OCI-LY7 (cell line): ENCODE measurements around the gene ACKR4.

Source experiments
- EZH2phosphoT487 ChIP-seq: fragments of 200-600 bp; sonication (generic); IDR thresholded peaks from 2 replicates; pipeline ENCODE4 v1.6.1; 2018; ENCODE audit warnings: low read depth, borderline replicate concordance, mild to moderate bottlenecking, mixed run types, antibody characterized with exemption, low read length, moderate library complexity, mixed read lengths
- TF ChIP-seq, protein P1 (sequence below): fragments of 200-600 bp; sonication (generic); conservative IDR thresholded peaks from 2 replicates; pipeline ENCODE4 v1.5.1; 2014; ENCODE audit warnings: mild to moderate bottlenecking, antibody characterized with exemption, low read length, moderate library complexity, mixed read lengths

DNA sequence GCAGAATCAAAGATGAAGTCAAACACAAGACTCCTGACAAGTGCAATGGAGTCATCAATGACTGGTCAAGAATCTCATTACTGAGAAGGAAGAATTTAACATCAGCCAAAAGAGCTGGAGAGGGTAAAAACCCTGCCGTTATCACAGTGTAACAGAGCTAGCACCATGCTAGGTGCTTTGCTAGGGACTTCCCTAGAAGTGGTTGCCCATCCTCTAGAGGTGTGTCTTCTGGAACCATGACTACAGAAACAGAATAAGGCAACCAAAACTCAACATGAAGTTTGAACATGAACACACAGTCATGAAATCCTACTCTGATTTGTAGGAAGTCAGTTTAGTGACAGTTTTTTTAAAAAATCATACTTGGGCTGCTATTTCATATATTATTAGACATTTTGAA, 53.1 kb downstream of the ACKR4 start:
- TF ChIP-seq, protein P1, sequence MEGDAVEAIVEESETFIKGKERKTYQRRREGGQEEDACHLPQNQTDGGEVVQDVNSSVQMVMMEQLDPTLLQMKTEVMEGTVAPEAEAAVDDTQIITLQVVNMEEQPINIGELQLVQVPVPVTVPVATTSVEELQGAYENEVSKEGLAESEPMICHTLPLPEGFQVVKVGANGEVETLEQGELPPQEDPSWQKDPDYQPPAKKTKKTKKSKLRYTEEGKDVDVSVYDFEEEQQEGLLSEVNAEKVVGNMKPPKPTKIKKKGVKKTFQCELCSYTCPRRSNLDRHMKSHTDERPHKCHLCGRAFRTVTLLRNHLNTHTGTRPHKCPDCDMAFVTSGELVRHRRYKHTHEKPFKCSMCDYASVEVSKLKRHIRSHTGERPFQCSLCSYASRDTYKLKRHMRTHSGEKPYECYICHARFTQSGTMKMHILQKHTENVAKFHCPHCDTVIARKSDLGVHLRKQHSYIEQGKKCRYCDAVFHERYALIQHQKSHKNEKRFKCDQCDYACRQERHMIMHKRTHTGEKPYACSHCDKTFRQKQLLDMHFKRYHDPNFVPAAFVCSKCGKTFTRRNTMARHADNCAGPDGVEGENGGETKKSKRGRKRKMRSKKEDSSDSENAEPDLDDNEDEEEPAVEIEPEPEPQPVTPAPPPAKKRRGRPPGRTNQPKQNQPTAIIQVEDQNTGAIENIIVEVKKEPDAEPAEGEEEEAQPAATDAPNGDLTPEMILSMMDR = no peak
- TF ChIP-seq EZH2phosphoT487 = no peak
